ENCODE data around the gene DNMT3L. TPM values are rescaled to one million over a fixed set of nuclear protein-coding genes. Genes with fewer than 3 reads are reported as not detected.
"Not testable (repeated sequence)": the region's sequence is repeated elsewhere in the genome, so short reads cannot be mapped to it uniquely, and the experiment has no call there.

The DNMT3L gene
- total and polyA plus RNA-seq, 8 donors: not detected

DNA sequence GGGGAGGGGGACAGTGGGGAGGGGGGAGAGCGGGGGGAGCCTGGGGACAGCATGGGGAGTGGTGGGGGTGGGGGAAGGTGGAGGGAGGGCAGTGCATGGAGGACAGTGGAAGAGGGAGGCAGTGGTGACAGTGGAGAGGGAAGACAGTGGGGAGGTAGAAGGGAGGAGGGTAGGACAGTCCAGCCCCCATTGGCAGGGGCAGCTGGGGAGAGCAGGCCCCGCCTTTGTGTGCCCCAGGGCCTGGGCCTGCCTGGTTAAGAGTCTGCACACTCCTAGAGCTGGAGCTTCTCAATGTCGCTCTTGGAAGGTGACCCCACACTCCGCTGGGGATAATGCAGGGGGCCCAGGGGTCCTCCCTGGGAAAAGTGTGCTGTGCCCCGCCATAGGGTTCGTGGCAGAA lies 36.1 kb downstream of the DNMT3L start:
- H3K27ac ChIP-seq; H3K27me3 ChIP-seq; H3K4me3 ChIP-seq; intact Hi-C loops (cut with DNase I); H3K9me3 ChIP-seq; ATAC-seq; H3K36me3 ChIP-seq; H3K4me1 ChIP-seq; DNase-seq: not testable (repeated sequence)

DNA sequence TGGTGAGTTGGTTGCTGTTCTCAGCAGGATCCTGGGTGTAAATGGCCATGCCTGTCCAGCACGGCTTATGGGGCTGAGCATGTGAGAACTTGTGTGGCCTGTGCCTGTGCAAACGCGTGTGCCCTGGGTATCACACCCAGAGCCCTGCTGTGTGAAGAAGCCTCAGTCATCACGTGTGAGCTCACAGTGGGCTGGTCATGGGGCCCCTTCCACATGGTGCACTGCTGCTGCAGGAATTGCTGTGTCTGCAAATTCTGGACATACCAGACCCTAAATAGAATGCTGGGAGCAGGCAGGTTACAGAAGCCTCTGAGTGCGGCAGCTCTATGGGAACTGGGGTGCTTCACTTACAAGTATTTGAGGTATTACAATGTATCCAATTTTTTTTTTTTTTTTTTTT lies 38.4 kb downstream of the DNMT3L start:
- H3K27ac ChIP-seq; H3K9me3 ChIP-seq; H3K4me3 ChIP-seq; H3K36me3 ChIP-seq; H3K4me1 ChIP-seq; DNase-seq; intact Hi-C loops (cut with DNase I); H3K27me3 ChIP-seq: not testable (repeated sequence)
- peak; percentile 54 for ATAC-seq

DNA sequence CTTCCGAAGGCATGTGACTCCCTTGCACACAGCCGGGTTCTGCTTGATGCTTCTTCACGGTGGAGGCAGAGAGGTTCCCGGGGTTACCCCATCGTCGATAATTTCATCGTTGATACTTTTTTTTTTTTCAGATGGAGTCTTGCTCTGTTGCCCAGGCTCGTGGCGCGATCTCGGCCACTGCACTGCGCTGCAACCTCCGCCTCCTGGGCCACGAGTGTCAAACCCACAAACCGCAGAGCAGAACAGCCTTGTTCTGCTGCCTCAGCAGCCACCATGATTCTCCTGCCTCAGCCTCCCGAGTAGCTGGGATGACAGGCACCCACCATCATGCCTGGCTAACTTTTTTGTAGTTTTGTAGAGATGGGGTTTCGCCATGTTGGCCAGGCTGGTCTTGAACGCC lies 41.0 kb downstream of the DNMT3L start:
- ATAC-seq; DNase-seq; H3K27ac ChIP-seq; H3K4me3 ChIP-seq; H3K27me3 ChIP-seq; H3K36me3 ChIP-seq; intact Hi-C loops (cut with DNase I); H3K4me1 ChIP-seq; H3K9me3 ChIP-seq: not testable (repeated sequence)

DNA sequence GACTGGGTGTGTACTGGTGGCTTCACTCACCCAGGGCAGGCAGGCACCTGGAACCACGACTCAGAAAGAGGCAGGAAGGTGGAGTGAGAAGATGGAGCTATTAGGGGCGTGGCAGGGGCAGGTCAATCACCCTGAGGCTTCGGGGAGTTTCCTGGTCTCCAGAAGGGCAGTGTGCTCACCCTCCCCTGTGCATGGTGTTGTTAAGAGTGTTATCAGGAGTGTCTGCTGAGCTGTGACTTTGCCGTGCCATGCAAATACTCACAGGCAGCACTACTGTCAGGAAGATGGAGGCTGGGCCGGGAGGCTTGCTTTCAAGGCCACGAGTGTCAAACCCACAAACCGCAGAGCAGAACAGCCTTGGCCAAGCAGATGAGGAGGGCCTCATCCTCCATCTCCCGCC lies 43.2 kb downstream of the DNMT3L start:
- intact Hi-C loops (cut with DNase I); H3K36me3 ChIP-seq; H3K27ac ChIP-seq; H3K4me1 ChIP-seq; H3K9me3 ChIP-seq; ATAC-seq; H3K4me3 ChIP-seq; DNase-seq; H3K27me3 ChIP-seq: not testable (repeated sequence)

DNA sequence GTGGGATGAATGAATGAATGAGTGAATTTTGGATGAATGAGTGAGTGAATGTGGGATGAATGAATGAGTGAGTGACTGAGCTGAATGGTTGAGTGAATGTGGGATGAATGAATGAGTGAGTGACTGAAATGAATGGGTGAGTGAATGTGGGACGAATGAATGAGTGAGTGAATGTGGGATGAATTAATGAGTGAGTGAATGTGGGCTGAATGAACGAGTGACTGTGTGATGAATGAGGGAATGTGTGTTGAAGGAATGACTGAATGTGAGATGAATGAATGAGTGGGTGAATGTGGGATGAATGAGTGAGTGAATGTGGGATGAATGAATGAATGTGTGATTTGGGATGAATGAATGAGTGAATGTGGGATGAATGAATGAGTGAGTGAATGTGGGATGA lies 49.7 kb downstream of the DNMT3L start:
- intact Hi-C loops (cut with DNase I); DNase-seq; H3K36me3 ChIP-seq; H3K27ac ChIP-seq; H3K4me1 ChIP-seq; H3K4me3 ChIP-seq; H3K9me3 ChIP-seq; H3K27me3 ChIP-seq; ATAC-seq: not testable (repeated sequence)

DNA sequence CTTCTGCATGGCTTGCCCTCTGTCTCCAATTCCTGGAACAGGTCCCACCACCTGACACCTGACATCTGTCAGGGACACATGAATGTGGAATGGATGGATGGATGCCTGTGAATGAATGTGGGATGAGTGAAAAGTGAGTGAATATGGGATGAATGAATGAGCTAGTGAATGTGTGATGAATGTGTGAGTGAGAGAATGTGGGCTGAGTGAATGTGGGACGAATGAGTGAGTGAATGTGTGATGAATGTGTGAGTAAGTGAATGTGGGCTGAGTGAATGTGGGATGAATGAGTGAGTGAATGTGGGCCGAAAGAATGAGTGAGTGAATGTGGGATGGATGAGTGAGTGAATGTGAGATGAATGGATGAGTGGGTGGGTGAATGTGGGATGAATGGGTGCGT lies 50.1 kb downstream of the DNMT3L start:
- DNase-seq; H3K36me3 ChIP-seq; ATAC-seq; H3K4me3 ChIP-seq; H3K27ac ChIP-seq; intact Hi-C loops (cut with DNase I); H3K4me1 ChIP-seq; H3K27me3 ChIP-seq; H3K9me3 ChIP-seq: not testable (repeated sequence)

DNA sequence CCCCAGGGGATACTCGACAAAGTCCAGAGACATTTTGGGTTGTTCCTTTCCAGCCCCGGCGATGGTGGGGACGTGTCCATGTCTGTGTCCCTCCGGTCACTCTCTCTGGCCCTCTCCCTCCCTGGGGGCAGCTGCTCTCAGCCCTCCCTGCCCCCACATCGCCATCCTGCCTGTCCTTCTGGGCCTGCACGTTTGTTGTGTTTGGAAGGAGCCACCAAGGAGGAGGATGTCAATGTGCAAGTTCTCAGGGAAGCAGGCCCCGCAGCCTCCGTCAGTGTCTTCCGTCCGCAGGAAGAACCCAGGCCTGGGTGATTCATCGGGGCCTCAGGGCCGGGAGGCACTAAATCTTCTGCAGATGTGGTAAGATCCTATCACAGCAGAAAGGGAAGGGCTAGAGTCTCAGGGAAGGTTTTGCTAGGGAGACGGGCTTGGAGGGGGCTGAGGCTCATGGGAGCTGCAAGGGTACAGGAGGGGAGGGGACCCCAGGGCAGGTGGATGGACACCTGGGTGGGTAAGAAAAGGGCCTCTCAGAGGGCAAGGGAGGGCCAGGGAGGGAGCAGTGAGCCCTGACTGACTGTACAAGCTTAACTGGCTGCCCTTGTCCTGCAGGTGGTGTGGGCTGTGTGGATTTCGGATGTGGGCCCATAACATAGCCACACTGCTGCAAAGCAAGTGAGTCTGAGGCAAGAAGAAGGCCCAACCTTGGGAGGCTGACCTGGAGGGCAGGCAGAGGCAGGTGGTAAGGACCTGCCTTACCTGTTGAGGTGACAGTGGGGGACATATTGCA lies 53.6 kb downstream of the DNMT3L start:
- intact Hi-C loops (cut with DNase I); H3K4me1 ChIP-seq; H3K27me3 ChIP-seq; H3K36me3 ChIP-seq; H3K4me3 ChIP-seq; H3K27ac ChIP-seq; H3K9me3 ChIP-seq: not testable (repeated sequence)
- peak; percentile 67 for ATAC-seq
- peak in 1 of 4 donors; percentile 18 for DNase-seq

DNA sequence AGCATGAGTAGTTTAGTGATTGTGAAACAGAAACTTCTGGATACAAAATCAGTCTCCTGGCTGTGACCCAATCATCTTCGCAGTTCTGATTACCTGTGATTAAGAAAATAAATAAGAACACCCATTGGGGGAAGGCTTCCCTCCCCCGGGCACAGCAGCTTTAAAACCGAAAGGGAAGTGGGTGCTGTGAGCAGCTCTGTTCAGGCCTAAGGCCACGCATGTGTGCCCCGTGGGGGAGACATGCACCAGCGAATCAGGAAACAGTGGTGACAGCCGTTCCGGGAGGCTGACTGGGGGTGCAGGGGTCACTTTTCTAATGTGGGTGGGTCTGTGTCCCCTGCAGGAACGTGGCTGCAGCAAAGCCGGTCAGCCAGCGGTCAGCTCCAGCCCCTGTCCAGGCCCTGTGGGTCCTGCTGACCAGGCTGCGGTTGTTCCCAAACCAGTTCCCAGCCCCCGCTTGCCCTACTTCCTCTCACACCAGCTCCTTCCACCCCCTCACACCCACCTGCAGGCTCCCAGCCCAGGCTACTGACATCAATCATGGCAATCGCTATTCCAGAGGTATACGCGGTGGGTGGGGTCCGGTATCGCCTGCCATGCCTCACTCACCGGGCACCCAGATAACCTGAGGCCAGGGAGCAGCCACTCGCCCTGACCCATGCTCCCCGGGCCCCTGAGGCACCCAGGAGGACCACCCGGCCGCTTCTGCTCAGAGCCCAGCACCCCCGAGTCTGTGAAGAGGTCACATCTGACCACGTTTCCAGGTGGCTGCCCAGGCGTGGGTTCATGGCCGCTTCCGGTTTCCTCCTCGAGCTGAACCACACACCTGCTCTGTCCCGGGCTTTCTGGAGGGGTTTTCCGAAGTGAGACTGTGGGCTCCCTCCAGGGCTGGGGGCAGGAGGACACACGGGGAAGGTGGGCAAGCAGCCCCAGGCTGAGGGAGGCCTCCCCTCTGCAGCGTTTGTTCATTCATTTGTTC lies 54.7 kb downstream of the DNMT3L start:
- ATAC-seq: peak; percentile 48

DNA sequence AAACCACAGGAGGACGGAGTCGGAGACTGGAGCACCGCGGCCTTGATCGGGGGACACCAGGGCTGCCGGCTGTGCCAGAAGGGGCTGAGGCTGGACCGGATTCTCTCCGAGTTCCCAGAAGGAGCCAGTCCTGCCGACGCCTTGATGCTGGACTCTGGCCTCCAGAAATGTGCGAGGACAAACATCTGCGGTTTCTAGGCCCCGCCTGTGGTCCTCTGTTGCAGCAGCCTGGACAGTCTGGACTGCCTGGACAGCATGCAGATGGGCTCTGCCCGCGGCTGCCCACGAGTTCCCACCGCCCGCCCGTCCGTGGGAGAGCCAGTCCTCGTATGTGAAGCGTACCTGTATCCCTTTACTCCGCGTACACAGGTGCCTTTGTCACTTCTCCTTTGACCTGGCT lies 55.5 kb downstream of the DNMT3L start:
- intact Hi-C loops (cut with DNase I); H3K36me3 ChIP-seq; H3K27me3 ChIP-seq; H3K9me3 ChIP-seq; H3K4me3 ChIP-seq; H3K27ac ChIP-seq; DNase-seq; H3K4me1 ChIP-seq: not testable (repeated sequence)
- ATAC-seq: peak; percentile 14

More for the DNA sequence above, 54.7 kb downstream of the DNMT3L start:
- H3K4me1 ChIP-seq; H3K36me3 ChIP-seq; intact Hi-C loops (cut with DNase I); DNase-seq; H3K27ac ChIP-seq; H3K4me3 ChIP-seq; H3K9me3 ChIP-seq; H3K27me3 ChIP-seq: not testable (repeated sequence)

DNA sequence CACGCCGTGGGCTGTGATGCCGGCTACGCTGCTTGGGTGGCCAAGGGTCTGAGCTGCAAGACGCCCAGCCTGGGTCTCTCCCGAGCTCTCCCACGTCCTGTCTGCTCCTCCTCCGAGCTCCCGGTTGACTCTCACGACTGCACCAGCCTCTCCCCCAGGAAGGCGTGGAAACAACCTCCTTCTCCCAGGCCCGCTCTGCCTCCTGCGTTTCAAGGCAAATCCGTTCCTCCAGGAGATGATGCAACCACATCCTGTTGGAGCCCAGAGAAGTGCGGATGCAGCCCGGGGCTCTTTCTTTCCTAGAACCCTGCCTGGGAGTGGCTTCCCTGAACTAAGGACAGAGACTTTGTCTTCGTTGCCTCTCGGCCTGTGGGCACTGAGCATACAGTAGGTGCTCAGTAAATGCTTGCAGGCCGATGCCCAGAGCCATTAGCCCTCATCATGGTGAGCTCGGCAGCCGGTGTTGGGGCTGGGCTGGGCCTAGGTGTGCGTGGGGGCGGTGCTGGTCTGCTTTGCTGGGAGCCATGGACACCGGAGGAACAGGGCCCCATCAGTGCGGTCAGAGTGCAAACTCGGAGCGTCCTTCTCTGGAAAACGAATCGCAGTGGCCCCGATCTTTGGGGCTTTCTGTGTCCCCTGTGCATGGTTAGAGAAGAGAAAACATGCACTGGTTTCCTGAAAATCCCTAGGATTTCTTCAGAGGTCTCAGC lies 59.0 kb downstream of the DNMT3L start:
- intact Hi-C loops (cut with DNase I); H3K9me3 ChIP-seq; H3K4me3 ChIP-seq; H3K27me3 ChIP-seq; DNase-seq; H3K4me1 ChIP-seq; H3K36me3 ChIP-seq; H3K27ac ChIP-seq: not testable (repeated sequence)
- ATAC-seq: peak; percentile 38

DNA sequence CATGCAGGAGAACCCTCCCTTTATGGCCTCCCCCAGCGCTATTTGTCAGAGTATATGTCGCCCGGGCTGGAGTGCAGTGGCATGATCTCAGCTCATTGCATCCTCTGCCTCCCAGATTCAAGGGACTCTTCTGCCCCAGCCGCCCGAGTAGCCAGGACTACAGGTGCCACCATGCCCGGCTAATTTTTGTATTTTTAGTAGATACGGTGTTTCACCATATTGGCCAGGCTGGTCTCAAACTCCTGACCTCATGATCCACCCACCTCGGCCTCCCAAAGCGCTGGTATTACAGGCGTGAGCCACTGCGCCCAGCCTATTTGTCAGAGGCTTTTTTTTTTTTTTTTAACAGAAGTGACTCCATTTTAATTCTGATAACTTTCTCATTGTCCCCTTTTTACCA lies 61.7 kb downstream of the DNMT3L start:
- H3K4me3 ChIP-seq; ATAC-seq; H3K36me3 ChIP-seq; H3K27ac ChIP-seq; intact Hi-C loops (cut with DNase I); H3K4me1 ChIP-seq; H3K27me3 ChIP-seq; H3K9me3 ChIP-seq: not testable (repeated sequence)
- DNase-seq: peak in 1 of 4 donors; percentile 19
